GM12878 (cell line): ENCODE measurements around the gene DIAPH2. TPM values are rescaled to one million over a fixed set of nuclear protein-coding genes. Genes with fewer than 3 reads are reported as not detected.

Experiments used
- ATAC-seq: fragments of 200-7000 bp; cut with Tn5 transposase; 3 replicates; pipeline ENCODE4 v1.9.1; 2020; ENCODE audit warnings: mild to moderate bottlenecking, moderate library complexity
- BruUV-seq: library from RNA; stranded (reverse); fragments of 400-500 nt; replicated peaks from 2 replicates; lab custom pipeline; 2021; lab: Mats Ljungman, UMichigan
- CTCF ChIA-PET: fragments of 300-600 bp; sonication (Branson Sonifier 250); formaldehyde crosslinking; extraction: SDS; loops from one replicate; lab custom pipeline; 2021; ENCODE audit warnings: inconsistent platforms; lab: Yijun Ruan, JAX
- POLR2A ChIA-PET: fragments of 350-600 bp; formaldehyde crosslinking; extraction: SDS; loops from one replicate; lab custom pipeline; 2021; ENCODE audit warnings: inconsistent platforms; lab: Charles Lee
- RAD21 ChIA-PET: fragments of 300-600 bp; sonication (Branson Sonifier 250); formaldehyde crosslinking; loops from one replicate; lab custom pipeline; 2023; ENCODE audit warnings: antibody characterized with exemption; ENCODE audit not compliant: unreplicated experiment; lab: Charles Lee
- SMC1A ChIA-PET: fragments of 300-600 bp; sonication (Branson Sonifier 250); formaldehyde crosslinking; loops from one replicate; lab custom pipeline; 2023; ENCODE audit not compliant: unreplicated experiment, uncharacterized antibody; lab: Charles Lee
- DNase-seq: peaks from one replicate; pipeline ENCODE4 v3.0.0-alpha.2; 2011; ENCODE audit warnings: low read depth, low spot score
- FAIRE-seq: peaks from 3 replicates; lab custom pipeline; 2011; peaks lifted over from hg19 to GRCh38; lab: Jason Lieb, UNC
- H2AFZ ChIP-seq: 2 replicates; pipeline ENCODE4 v1.6.0; 2011; ENCODE audit warnings: low read depth, low read length, control low read depth; ENCODE audit not compliant: control insufficient read depth
- H3K27ac ChIP-seq: 2 replicates; pipeline ENCODE4 v1.5.1; 2011; ENCODE audit warnings: control low read depth; ENCODE audit not compliant: control insufficient read depth, insufficient read depth
- H3K27me3 ChIP-seq, 2 experiments: replicated peaks in 1 of 2; 2 replicates each; pipeline versions ENCODE4 v1.6.0 to v1.6.1; 2011; ENCODE audit warnings: low read length in 1 of 2; ENCODE audit not compliant: control insufficient read depth in 2 of 2, insufficient read depth in 2 of 2
- H3K36me3 ChIP-seq, 2 experiments: 2 replicates each; pipeline ENCODE4 v1.5.1; 2011; ENCODE audit warnings: low read length in 1 of 2; ENCODE audit not compliant: control insufficient read depth in 2 of 2, insufficient read depth in 2 of 2
- H3K4me1 ChIP-seq: 2 replicates; pipeline ENCODE4 v1.6.1; 2011; ENCODE audit warnings: mild to moderate bottlenecking, low read length, moderate library complexity, mixed read lengths; ENCODE audit not compliant: control insufficient read depth, insufficient read depth
- H3K4me2 ChIP-seq: 2 replicates; pipeline ENCODE4 v1.6.0; 2011; ENCODE audit warnings: control low read depth; ENCODE audit not compliant: control insufficient read depth, insufficient read depth
- H3K4me3 ChIP-seq: fragments of 200-600 bp; sonication (generic); 2 replicates; pipeline ENCODE4 v1.5.1; 2016
- H3K79me2 ChIP-seq: 2 replicates; pipeline ENCODE4 v1.6.0; 2011; ENCODE audit warnings: low read length; ENCODE audit not compliant: control insufficient read depth, insufficient read depth
- H3K9ac ChIP-seq: 2 replicates; pipeline ENCODE4 v1.8.0; 2011; ENCODE audit warnings: low read length, control low read depth, mixed read lengths; ENCODE audit not compliant: control insufficient read depth, insufficient read depth
- H3K9me3 ChIP-seq: replicated peaks from 3 replicates; pipeline ENCODE4 v1.5.1; 2011; ENCODE audit warnings: mild to moderate bottlenecking, low read length; ENCODE audit not compliant: control insufficient read depth, insufficient read depth
- H4K20me1 ChIP-seq: 2 replicates; pipeline ENCODE4 v1.6.0; 2011; ENCODE audit not compliant: control insufficient read depth, insufficient read depth
- ELK1 ChIP-seq: IDR thresholded peaks from 2 replicates; pipeline ENCODE4 v1.6.1; 2012; ENCODE audit warnings: low read depth, low read length, improper control_type of control experiment
- JUND ChIP-seq: IDR thresholded peaks from 2 replicates; pipeline ENCODE4 v1.6.1; 2012; ENCODE audit warnings: low read depth, mild to moderate bottlenecking, low read length, improper control_type of control experiment, moderate library complexity
- PBX3 ChIP-seq: IDR thresholded peaks from 2 replicates; pipeline ENCODE4 v1.6.1; 2011; ENCODE audit warnings: mild to moderate bottlenecking, low read depth, low read length, moderate library complexity; ENCODE audit not compliant: insufficient replicate concordance
- ZNF592 ChIP-seq: fragments of 450-650 bp; IDR thresholded peaks from 2 replicates; pipeline ENCODE4 v1.6.1; 2017; ENCODE audit warnings: mild to moderate bottlenecking, moderate library complexity
- WGBS: methylation state at CpG from one replicate; pipeline ENCODE4 v1.1.6; 2016; ENCODE audit warnings: low lambda C conversion rate; ENCODE audit not compliant: insufficient replicate concordance, insufficient coverage; ENCODE audit errors: missing lambda C conversion rate; 5-methylcytosine and 5-hydroxymethylcytosine counted together
- in situ Hi-C: fragments of 300-500 bp; cut with MboI; formaldehyde crosslinking; loops from 9 replicates; pipeline ENCODE4 v1.14.3; 2018; ENCODE audit warnings: mixed read lengths
- intact Hi-C: fragments of 100-400 bp; cut with micrococcal nuclease; formaldehyde crosslinking; loops from one replicate; pipeline ENCODE4 v1.14.2; 2022; ENCODE audit not compliant: unreplicated experiment
- polyA plus RNA-seq, 11 experiments: library from polyadenylated mRNA; depleted of rRNA in 4 of 11; unstranded in 6 of 11; stranded (reverse) in 5 of 11; fragments of >200 nt; fragmentation: Nextera tagmentation in 4 of 11; fragmentation: Illumina TruSeq in 1 of 11; extraction: Ambion mirVana in 4 of 11; extraction: Trizol in 1 of 11; gene quantifications; 1 replicate in 1 of 11; 2 replicates in 10 of 11; pipeline versions ENCODE4 v1.2.1 to v1.2.3, GENCODE V29; 2011 to 2016; ENCODE audit warnings: inconsistent platforms in 2 of 11, missing spikeins in 2 of 11, low read depth in 1 of 11
- total RNA-seq, 4 experiments: library from RNA; depleted of rRNA in 3 of 4; stranded (reverse); fragments of >200 nt in 3 of 4; fragmentation: Illumina TruSeq in 1 of 4; extraction: Trizol in 1 of 4; gene quantifications; 2 replicates each; pipeline versions ENCODE4 v1.2.1 to v1.2.3, GENCODE V29; 2013 to 2021

DIAPH2 gene
- total and polyA plus RNA-seq, 10 of the 15 experiments (the other 5 are each of a cell fraction or from before 2014, with no cell fraction given), result 2.2 to 16.6 (median 8.8) TPM

GRCh38 chrX:97474933-97475332 is 790.3 kb downstream of the DIAPH2 start (continued):
- TF ChIP-seq PBX3 (no peak), ELK1 (no peak)

GRCh38 chrX:97479106-97479890 is 794.7 kb downstream of the DIAPH2 start:
- intact Hi-C loops (no loop called here), in situ Hi-C loops (no loop called here)
- no peak overlapping the region for H3K4me2 ChIP-seq
- no peaks in the 10 kb centered on the region for H4K20me1 ChIP-seq
- no peaks in the 10 kb centered on the region for H3K4me1 ChIP-seq
- H3K27ac ChIP-seq, result no peak overlapping the region
- 49% methylated on average over 3 of the region's 3 CpGs for WGBS
- H3K36me3 ChIP-seq, result no peaks in the 10 kb centered on the region
- RAD21 ChIA-PET, result no interaction called here
- H3K9ac ChIP-seq, result no peak overlapping the region
- no peak for DNase-seq
- BruUV-seq, result no TSS peak
- TF ChIP-seq JUND (no peak), ZNF592 (no peak)
- TF ChIP-seq, all 136 proteins: peak for 0
- Histone ChIP-seq H2AFZ (no peak overlapping the region), H3K27me3 (no peaks in the 10 kb centered on the region), H3K4me3 (no peak overlapping the region), H3K9me3 (no peaks in the 10 kb centered on the region), H3K79me2 (no peaks in the 10 kb centered on the region)
- ChIA-PET SMC1A (no interaction called here), POLR2A (no interaction called here), CTCF (interaction anchor here (1.0 to 1.5 kb wide), 2 partner anchors 12 to 16 kb away, joined by 3 read pairs; no protein-coding TSS in a partner anchor)
- no peak for ATAC-seq
- no peak for FAIRE-seq
